ENCODE measurements around the gene PTPRA. TPM values are rescaled to one million over a fixed set of nuclear protein-coding genes. Genes with fewer than 3 reads are reported as not detected.

Gene PTPRA
- total and polyA plus RNA-seq, 2 of the 13 experiments (the other 11 are each of a cell fraction or from before 2014, with no cell fraction given): 47.2 to 127 TPM

- ChIA-PET CTCF (ENCODE audit: low intra/inter-chr PET ratio, low total read pairs) (no interaction called here), POLR2A (no interaction called here)
- H3K9me3 ChIP-seq (ENCODE audit: low read length): no peaks in the 10 kb centered on the region
- peaks cover 4 to 13% of the 10 kb centered on the region in 2 experiments; a peak in 3 of 5 replicates for H3K36me3 ChIP-seq (replicated peaks in 1 of 2; ENCODE audit: control insufficient read depth in 1 of 2, insufficient read depth in 2 of 2, low read length in 2 of 2)
- intact Hi-C loops (cut with micrococcal nuclease; ENCODE audit: unreplicated experiment) (no loop called here), in situ Hi-C loops (cut with HindIII; ENCODE audit: extremely low pct_ligation_motif_present, low pct_unique_long_range_greater_than_20kb) (no loop called here)
- TSS peak; percentile 38 for BruUV-seq (replicated peaks)
- H3K4me1 ChIP-seq (ENCODE audit: insufficient read depth, low read length): no peaks in the 10 kb centered on the region
- H3K27ac ChIP-seq (ENCODE audit: extremely low read length, insufficient read depth, low read length): no peak overlapping the region
- no peak for FAIRE-seq
- no peak overlapping the region for H2AFZ ChIP-seq (ENCODE audit: low read length)
- no peaks in the 10 kb centered on the region for H4K20me1 ChIP-seq (ENCODE audit: insufficient read depth, low read length)
- no peak overlapping the region for H3K4me3 ChIP-seq (replicated peaks in 1 of 3; ENCODE audit: insufficient read depth in 1 of 3, low read depth in 2 of 3, low read length in 3 of 3)
- H3K79me2 ChIP-seq (ENCODE audit: insufficient read depth, low read length): no peaks in the 10 kb centered on the region
- H3K27me3 ChIP-seq (ENCODE audit: control insufficient read depth in 1 of 2, insufficient read depth in 2 of 2, low read length in 2 of 2): no peaks in the 10 kb centered on the region
- TF ChIP-seq ZNF546 (CRISPR knock-in tag; conservative IDR thresholded peaks at IDR 0.05): no peak
- TF ChIP-seq, protein P1, sequence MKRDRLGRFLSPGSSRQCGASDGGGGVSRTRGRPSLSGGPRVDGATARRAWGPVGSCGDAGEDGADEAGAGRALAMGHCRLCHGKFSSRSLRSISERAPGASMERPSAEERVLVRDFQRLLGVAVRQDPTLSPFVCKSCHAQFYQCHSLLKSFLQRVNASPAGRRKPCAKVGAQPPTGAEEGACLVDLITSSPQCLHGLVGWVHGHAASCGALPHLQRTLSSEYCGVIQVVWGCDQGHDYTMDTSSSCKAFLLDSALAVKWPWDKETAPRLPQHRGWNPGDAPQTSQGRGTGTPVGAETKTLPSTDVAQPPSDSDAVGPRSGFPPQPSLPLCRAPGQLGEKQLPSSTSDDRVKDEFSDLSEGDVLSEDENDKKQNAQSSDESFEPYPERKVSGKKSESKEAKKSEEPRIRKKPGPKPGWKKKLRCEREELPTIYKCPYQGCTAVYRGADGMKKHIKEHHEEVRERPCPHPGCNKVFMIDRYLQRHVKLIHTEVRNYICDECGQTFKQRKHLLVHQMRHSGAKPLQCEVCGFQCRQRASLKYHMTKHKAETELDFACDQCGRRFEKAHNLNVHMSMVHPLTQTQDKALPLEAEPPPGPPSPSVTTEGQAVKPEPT (CRISPR knock-in tag; IDR thresholded peaks at IDR 0.05; ENCODE audit: low read depth): no peak
- TF ChIP-seq ZBTB38 (CRISPR knock-in tag; IDR thresholded peaks at IDR 0.05): no peak
- no peak for TF ChIP-seq PCBP2 (optimal IDR thresholded peaks at IDR 0.05; ENCODE audit: low read depth, low read length, poor library complexity, severe bottlenecking)
- no peak for TF ChIP-seq ZNF550 (CRISPR knock-in tag; IDR thresholded peaks at IDR 0.05; ENCODE audit: borderline replicate concordance)
- no peak for TF ChIP-seq ATF4 (CRISPR knock-in tag; IDR thresholded peaks at IDR 0.05)
- no peak for TF ChIP-seq ZNF691 (CRISPR knock-in tag; IDR thresholded peaks at IDR 0.05; ENCODE audit: borderline replicate concordance, low read depth)
- TF ChIP-seq NAIF1 (CRISPR knock-in tag; IDR thresholded peaks at IDR 0.05; ENCODE audit: borderline replicate concordance): no peak
- TF ChIP-seq, protein P2, sequence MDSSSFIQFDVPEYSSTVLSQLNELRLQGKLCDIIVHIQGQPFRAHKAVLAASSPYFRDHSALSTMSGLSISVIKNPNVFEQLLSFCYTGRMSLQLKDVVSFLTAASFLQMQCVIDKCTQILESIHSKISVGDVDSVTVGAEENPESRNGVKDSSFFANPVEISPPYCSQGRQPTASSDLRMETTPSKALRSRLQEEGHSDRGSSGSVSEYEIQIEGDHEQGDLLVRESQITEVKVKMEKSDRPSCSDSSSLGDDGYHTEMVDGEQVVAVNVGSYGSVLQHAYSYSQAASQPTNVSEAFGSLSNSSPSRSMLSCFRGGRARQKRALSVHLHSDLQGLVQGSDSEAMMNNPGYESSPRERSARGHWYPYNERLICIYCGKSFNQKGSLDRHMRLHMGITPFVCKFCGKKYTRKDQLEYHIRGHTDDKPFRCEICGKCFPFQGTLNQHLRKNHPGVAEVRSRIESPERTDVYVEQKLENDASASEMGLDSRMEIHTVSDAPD (CRISPR knock-in tag; IDR thresholded peaks at IDR 0.05): no peak
- H3K4me2 ChIP-seq (ENCODE audit: low read depth, low read length): no peak overlapping the region
- H3K9ac ChIP-seq (ENCODE audit: insufficient read depth, low read depth, low read length): no peak overlapping the region
- ATAC-seq: no peak
- DNase-seq (ENCODE audit: low spot score): no peak
These were observed 59.2 kb downstream of the PTPRA start for GRCh38 chr20:2932498-2932897.
